Neuronal stem cell (in vitro differentiated cells): Measurements from ENCODE around the gene HS3ST3B1.

Experiments used
- DNase-seq: peaks from one replicate; pipeline ENCODE4 v3.0.0-alpha.2; 2013; ENCODE audit warnings: low spot score
- H2AFZ ChIP-seq: one replicate; pipeline ENCODE4 v1.6.1; 2013; ENCODE audit warnings: mild to moderate bottlenecking, low read length, inconsistent platforms
- H2AK5ac ChIP-seq: 2 replicates; pipeline ENCODE4 v1.6.1; 2013; ENCODE audit warnings: low read depth, mild to moderate bottlenecking, inconsistent platforms, low read length, moderate library complexity, mixed read lengths
- H2BK120ac ChIP-seq: 2 replicates; pipeline ENCODE4 v1.6.1; 2013; ENCODE audit warnings: low read depth, mild to moderate bottlenecking, inconsistent platforms, low read length, moderate library complexity, mixed read lengths
- H2BK12ac ChIP-seq: one replicate; pipeline ENCODE4 v1.6.1; 2013; ENCODE audit warnings: low read length, inconsistent platforms
- H2BK15ac ChIP-seq: 2 replicates; pipeline ENCODE4 v1.6.1; 2013; ENCODE audit warnings: mild to moderate bottlenecking, low read length, inconsistent platforms, mixed read lengths
- H2BK5ac ChIP-seq: one replicate; pipeline ENCODE4 v1.6.1; 2013; ENCODE audit warnings: inconsistent platforms, mild to moderate bottlenecking, low read length, moderate library complexity
- H3K14ac ChIP-seq: one replicate; pipeline ENCODE4 v1.6.1; 2013; ENCODE audit warnings: low read length, inconsistent platforms
- H3K18ac ChIP-seq: 2 replicates; pipeline ENCODE4 v1.6.1; 2013; ENCODE audit warnings: low read length, inconsistent platforms
- H3K23ac ChIP-seq: 2 replicates; pipeline ENCODE4 v1.6.1; 2013; ENCODE audit warnings: low read depth, mild to moderate bottlenecking, mixed read lengths, low read length, inconsistent platforms; ENCODE audit not compliant: poor library complexity
- H3K27ac ChIP-seq: replicated peaks from 3 replicates; pipeline ENCODE4 v1.5.1; 2013; ENCODE audit warnings: low read length, inconsistent platforms
- H3K27me3 ChIP-seq, 3 experiments: 2 replicates each; pipeline ENCODE4 v1.6.1; 2013; ENCODE audit warnings: low read length in 3 of 3, mild to moderate bottlenecking in 2 of 3, inconsistent platforms in 1 of 3, low read depth in 1 of 3, mixed read lengths in 1 of 3, moderate library complexity in 1 of 3; ENCODE audit not compliant: control insufficient read depth in 3 of 3, insufficient read depth in 3 of 3
- H3K36me3 ChIP-seq, 2 donors: replicated peaks in 1 of 2; 2 replicates each; pipeline ENCODE4 v1.6.1; 2013; ENCODE audit warnings: low read length in 2 of 2; ENCODE audit not compliant: control insufficient read depth in 2 of 2, insufficient read depth in 2 of 2
- H3K4ac ChIP-seq: 2 replicates; pipeline ENCODE4 v1.6.1; 2013; ENCODE audit warnings: inconsistent platforms, mild to moderate bottlenecking, low read length, moderate library complexity
- H3K4me1 ChIP-seq, 2 donors: 1 replicate in 1 of 2; 2 replicates in 1 of 2; pipeline ENCODE4 v1.6.1; 2013; ENCODE audit warnings: low read length in 2 of 2, low read depth in 1 of 2; ENCODE audit not compliant: control insufficient read depth in 2 of 2, insufficient read depth in 1 of 2
- H3K4me2 ChIP-seq: one replicate; pipeline ENCODE4 v1.6.1; 2013; ENCODE audit warnings: mild to moderate bottlenecking, low read length, inconsistent platforms; ENCODE audit not compliant: insufficient read depth, poor library complexity, severe bottlenecking
- H3K4me3 ChIP-seq, 2 donors: 2 replicates each; pipeline ENCODE4 v1.5.1; 2013; ENCODE audit warnings: low read length in 2 of 2, mild to moderate bottlenecking in 2 of 2, inconsistent platforms in 1 of 2, moderate library complexity in 1 of 2
- H3K79me1 ChIP-seq: one replicate; pipeline ENCODE4 v1.6.1; 2013; ENCODE audit warnings: low read depth, mild to moderate bottlenecking, inconsistent platforms, low read length, moderate library complexity
- H3K9ac ChIP-seq: one replicate; pipeline ENCODE4 v1.6.1; 2013; ENCODE audit warnings: mild to moderate bottlenecking, low read depth, low read length, inconsistent platforms; ENCODE audit not compliant: poor library complexity
- H3K9me3 ChIP-seq, 2 donors: replicated peaks in 1 of 2; 2 replicates each; pipeline versions ENCODE3 to v1.6.1; 2013; ENCODE audit warnings: low read length in 2 of 2, mild to moderate bottlenecking in 2 of 2, inconsistent platforms in 1 of 2, low read depth in 1 of 2, mixed read lengths in 1 of 2, moderate library complexity in 1 of 2; ENCODE audit not compliant: control insufficient read depth in 2 of 2, insufficient read depth in 1 of 2
- H4K8ac ChIP-seq: one replicate; pipeline ENCODE4 v1.6.1; 2013; ENCODE audit warnings: low read depth, mild to moderate bottlenecking, inconsistent platforms, low read length, moderate library complexity
- H4K91ac ChIP-seq: one replicate; pipeline ENCODE4 v1.6.1; 2013; ENCODE audit warnings: low read length, low read depth, mild to moderate bottlenecking, inconsistent platforms; ENCODE audit not compliant: poor library complexity
- WGBS, 2 donors: extraction: QIAGEN DNeasy Blood & Tissue Kit; methylation state at CpG; one replicate each; pipeline ENCODE4 v1.1.7; 2013; ENCODE audit warnings: missing lambda C conversion rate in 2 of 2, mixed read lengths in 1 of 2; ENCODE audit not compliant: insufficient read length in 2 of 2, insufficient replicate concordance in 1 of 2; ENCODE audit errors: extremely low coverage in 2 of 2; 5-methylcytosine and 5-hydroxymethylcytosine counted together

Gene HS3ST3B1

GRCh38 chr17:14308636-14308964 lies 7.7 kb downstream of the HS3ST3B1 start:
- H2BK15ac ChIP-seq: no peak overlapping the region
- no peak overlapping the region for H3K14ac ChIP-seq
- H3K18ac ChIP-seq: no peak overlapping the region
- H2AK5ac ChIP-seq: no peak overlapping the region
- no peak overlapping the region for H4K8ac ChIP-seq
- H2AFZ ChIP-seq: no peak overlapping the region
- H3K36me3 ChIP-seq: peaks cover 11 to 85% of the 10 kb centered on the region in 2 donors
- no peaks in the 10 kb centered on the region for H3K27me3 ChIP-seq
- H3K9me3 ChIP-seq: peaks cover 2 to 48% of the 10 kb centered on the region in 2 donors
- H3K9ac ChIP-seq: no peak overlapping the region
- peak overlapping the region; percentile 28 to 79 for H3K4me3 ChIP-seq
- WGBS, 2 donors: no CpG with 5 or more reads among the region's 4 CpGs
- H3K79me1 ChIP-seq: peaks cover 13% of the 10 kb centered on the region
- H3K4me2 ChIP-seq: peak overlapping the region; percentile 84
- no peak overlapping the region for H2BK12ac ChIP-seq
- H4K91ac ChIP-seq: no peak overlapping the region
- no peak overlapping the region for H3K23ac ChIP-seq
- peak; percentile 44 for DNase-seq
- peaks cover 17 to 24% of the 10 kb centered on the region in 2 donors for H3K4me1 ChIP-seq
- no peak overlapping the region for H3K4ac ChIP-seq
- H2BK5ac ChIP-seq: peak overlapping the region; percentile 26
- peak overlapping the region; percentile 71 for H3K27ac ChIP-seq
- no peak overlapping the region for H2BK120ac ChIP-seq

- Histone ChIP-seq H2BK120ac (no peak overlapping the region), H3K4me3 (peak overlapping the region; percentile 28 to 79), H2BK15ac (no peak overlapping the region), H3K18ac (peak overlapping the region; percentile 97), H2BK5ac (peak overlapping the region; percentile 72), H3K9ac (peak overlapping the region; percentile 82), H3K4ac (no peak overlapping the region), H3K36me3 (peaks cover 11 to 86% of the 10 kb centered on the region in 2 donors), H4K8ac (no peak overlapping the region), H3K14ac (peak overlapping the region; percentile 63), H3K4me2 (peak overlapping the region; percentile 86), H3K23ac (no peak overlapping the region), H3K4me1 (peaks cover 17 to 24% of the 10 kb centered on the region in 2 donors), H3K9me3 (peaks cover 2 to 52% of the 10 kb centered on the region in 2 donors), H2AFZ (no peak overlapping the region), H3K27ac (peak overlapping the region; percentile 71), H4K91ac (no peak overlapping the region), H3K79me1 (peaks cover 12% of the 10 kb centered on the region), H2BK12ac (no peak overlapping the region), H2AK5ac (no peak overlapping the region), H3K27me3 (no peaks in the 10 kb centered on the region)
- peak; percentile 96 for DNase-seq
- no CpG with 5 or more reads among the region's 71 CpGs for WGBS, 2 donors
These were observed 8.3 kb downstream of the HS3ST3B1 start for GRCh38 chr17:14308965-14309879.

GRCh38 chr17:14310101-14310500 lies 9.2 kb downstream of the HS3ST3B1 start:
- H3K9ac ChIP-seq: peak overlapping the region; percentile 67
- H3K14ac ChIP-seq: no peak overlapping the region
- WGBS, 2 donors: no CpG with 5 or more reads among the region's 13 CpGs
- H2BK5ac ChIP-seq: no peak overlapping the region
- H3K4ac ChIP-seq: no peak overlapping the region
- peak overlapping the region; percentile 86 for H3K4me2 ChIP-seq
- H2BK12ac ChIP-seq: no peak overlapping the region
- H3K36me3 ChIP-seq: peaks cover 14 to 86% of the 10 kb centered on the region in 2 donors
- no peak overlapping the region for H3K23ac ChIP-seq
- no peak overlapping the region for H2AFZ ChIP-seq
- H3K79me1 ChIP-seq: peaks cover 12% of the 10 kb centered on the region
- H3K9me3 ChIP-seq: peaks cover 2 to 59% of the 10 kb centered on the region in 2 donors
- H3K4me1 ChIP-seq: peaks cover 16 to 24% of the 10 kb centered on the region in 2 donors
- no peak overlapping the region for H2BK15ac ChIP-seq
- DNase-seq: no peak
- H2BK120ac ChIP-seq: no peak overlapping the region
- no peak overlapping the region for H3K4me3 ChIP-seq
- H3K27me3 ChIP-seq: no peaks in the 10 kb centered on the region
- H3K18ac ChIP-seq: no peak overlapping the region
- H3K27ac ChIP-seq: no peak overlapping the region
- H4K91ac ChIP-seq: no peak overlapping the region
- H4K8ac ChIP-seq: no peak overlapping the region
- H2AK5ac ChIP-seq: no peak overlapping the region

- H3K27ac ChIP-seq: no peak overlapping the region
- H2AFZ ChIP-seq: no peak overlapping the region
- H3K4me3 ChIP-seq: no peak overlapping the region
- no peak overlapping the region for H3K4me2 ChIP-seq
- H3K14ac ChIP-seq: no peak overlapping the region
- no peak overlapping the region for H2BK5ac ChIP-seq
- peaks cover 14 to 85% of the 10 kb centered on the region in 2 donors for H3K36me3 ChIP-seq
- peak overlapping the region; percentile 42 for H3K18ac ChIP-seq
- DNase-seq: no peak
- H3K79me1 ChIP-seq: peaks cover 12% of the 10 kb centered on the region
- H3K9ac ChIP-seq: no peak overlapping the region
- peaks cover 16 to 19% of the 10 kb centered on the region in 2 donors for H3K4me1 ChIP-seq
- peaks cover 2 to 59% of the 10 kb centered on the region in 2 donors for H3K9me3 ChIP-seq
- no peak overlapping the region for H2BK120ac ChIP-seq
- H2BK12ac ChIP-seq: peak overlapping the region; percentile 43
- no peak overlapping the region for H2AK5ac ChIP-seq
- H4K8ac ChIP-seq: peak overlapping the region; percentile 67
- no peak overlapping the region for H4K91ac ChIP-seq
- no peak overlapping the region for H3K4ac ChIP-seq
- WGBS, 2 donors: no CpG with 5 or more reads among the region's 7 CpGs
- H3K27me3 ChIP-seq: no peaks in the 10 kb centered on the region
- H3K23ac ChIP-seq: no peak overlapping the region
- no peak overlapping the region for H2BK15ac ChIP-seq
These were observed 9.7 kb downstream of the HS3ST3B1 start for GRCh38 chr17:14310605-14311004.
